CD4-positive, alpha-beta memory T cell (primary cell): Measurements from ENCODE around the gene MRPL34. TPM values are rescaled to one million over a fixed set of nuclear protein-coding genes. Genes with fewer than 3 reads are reported as not detected.

ENCODE experiments used
- CTCF ChIA-PET: fragments of 350-600 bp; sonication (Branson Sonifier 250); formaldehyde crosslinking; loops from one replicate; lab custom pipeline; 2021; ENCODE audit warnings: inconsistent platforms; ENCODE audit not compliant: partially characterized antibody; lab: Charles Lee
- POLR2A ChIA-PET: fragments of 350-600 bp; sonication (Branson Sonifier 250); formaldehyde crosslinking; loops from one replicate; lab custom pipeline; 2021; ENCODE audit not compliant: partially characterized antibody; lab: Charles Lee
- DNase-seq, 5 donors: peaks; one replicate each; pipeline versions ENCODE4 v3.0.0 to v3.0.0-alpha.2; 2020 to 2022; ENCODE audit warnings: mixed read lengths in 1 of 5
- H3K27ac ChIP-seq: one replicate; pipeline ENCODE4 v1.7.0; 2013; ENCODE audit warnings: low read depth, low read length
- H3K27me3 ChIP-seq: 2 replicates; pipeline ENCODE4 v1.7.0; 2013; ENCODE audit warnings: mild to moderate bottlenecking, low read length, moderate library complexity; ENCODE audit not compliant: insufficient read depth
- H3K36me3 ChIP-seq: 2 replicates; pipeline ENCODE4 v1.7.0; 2013; ENCODE audit warnings: mild to moderate bottlenecking, low read length, moderate library complexity; ENCODE audit not compliant: insufficient read depth
- H3K4me1 ChIP-seq: 2 replicates; pipeline ENCODE4 v1.7.0; 2013; ENCODE audit warnings: mild to moderate bottlenecking, low read length, moderate library complexity; ENCODE audit not compliant: insufficient read depth
- H3K4me3 ChIP-seq, 2 donors: one replicate each; pipeline ENCODE4 v1.7.0; 2013; ENCODE audit warnings: low read length in 2 of 2, mild to moderate bottlenecking in 1 of 2
- H3K9me3 ChIP-seq, 2 donors: one replicate each; pipeline ENCODE4 v1.7.0; 2013; ENCODE audit warnings: low read length in 2 of 2, control low read depth in 1 of 2; ENCODE audit not compliant: control insufficient read depth in 1 of 2
- H3K27ac Mint-ChIP-seq, 7 donors: one replicate each; pipeline ENCODE4 v1.8.0; 2020 to 2021; ENCODE audit warnings: mixed read lengths in 7 of 7, mild to moderate bottlenecking in 6 of 7, inconsistent platforms in 3 of 7, moderate library complexity in 3 of 7
- H3K27me3 Mint-ChIP-seq, 2 donors: one replicate each; pipeline ENCODE4 v1.8.0; 2020 to 2021; ENCODE audit warnings: mixed read lengths in 2 of 2
- H3K36me3 Mint-ChIP-seq, 2 donors: one replicate each; pipeline ENCODE4 v1.8.0; 2020 to 2021; ENCODE audit warnings: mixed read lengths in 2 of 2, inconsistent platforms in 1 of 2, mild to moderate bottlenecking in 1 of 2
- H3K4me1 Mint-ChIP-seq, 4 donors: one replicate each; pipeline ENCODE4 v1.8.0; 2020 to 2021; ENCODE audit warnings: mixed read lengths in 4 of 4, mild to moderate bottlenecking in 1 of 4
- H3K4me3 Mint-ChIP-seq, 8 donors: one replicate each; pipeline ENCODE4 v1.8.0; 2020 to 2021; ENCODE audit warnings: mixed read lengths in 8 of 8, mild to moderate bottlenecking in 7 of 8, moderate library complexity in 6 of 8, inconsistent platforms in 3 of 8
- H3K9me3 Mint-ChIP-seq, 8 donors: one replicate each; pipeline ENCODE4 v1.8.0; 2020 to 2021; ENCODE audit warnings: mixed read lengths in 8 of 8, mild to moderate bottlenecking in 5 of 8, inconsistent platforms in 3 of 8, moderate library complexity in 1 of 8
- intact Hi-C: fragments of 100-400 bp; cut with micrococcal nuclease; formaldehyde crosslinking; loops from one replicate; pipeline ENCODE4 v1.15.1; 2023
- polyA plus RNA-seq, 2 donors: library from polyadenylated mRNA; unstranded; fragments of 300-500 nt; fragmentation: Illumina TruSeq; gene quantifications; one replicate each; pipeline ENCODE4 v1.2.3, GENCODE V29; 2021
- total RNA-seq, 2 experiments: library from RNA; stranded (reverse); gene quantifications; one replicate each; pipeline ENCODE4 v1.2.3, GENCODE V29; 2021

The MRPL34 gene
- total and polyA plus RNA-seq, 4 experiments from 2014 or later = 69.4 to 250 (median 153) TPM

- H3K9me3 Mint-ChIP-seq = no peaks in the 10 kb centered on the region
- H3K4me3 ChIP-seq = peak overlapping the region in 1 of 2 donors; percentile 29
- CTCF ChIA-PET = no interaction called here
- intact Hi-C loops = loop anchor here (1.0 kb wide), 1 partner anchor 23 kb away; the partner anchor contains the start of gene MRPL34
- no peaks in the 10 kb centered on the region for H3K36me3 Mint-ChIP-seq
- peak overlapping the region; percentile 67 for H3K27ac ChIP-seq
- H3K27ac Mint-ChIP-seq = peak overlapping the region in 6 of 7 donors; percentile 27 to 91 (median 66)
- H3K27me3 Mint-ChIP-seq = no peaks in the 10 kb centered on the region
- POLR2A ChIA-PET = interaction anchor here (0.9 to 1.9 kb wide), 6 partner anchors 9 to 251 kb away, joined by 3 to 12 read pairs (median 6); partner anchors contain the start of genes DDA1 and GTPBP3
- H3K4me1 ChIP-seq = peaks cover 16% of the 10 kb centered on the region
- peak overlapping the region; percentile 74 to 87 (median 82) for H3K4me3 Mint-ChIP-seq
- H3K4me1 Mint-ChIP-seq = peaks cover 0 to 23% (median 13%) of the 10 kb centered on the region in 4 donors
- no peaks in the 10 kb centered on the region for H3K9me3 ChIP-seq
- H3K27me3 ChIP-seq = no peaks in the 10 kb centered on the region
- DNase-seq = peak; percentile 39 to 69 (median 54)
- H3K36me3 ChIP-seq = no peaks in the 10 kb centered on the region
These were observed 22.2 kb downstream of the MRPL34 start for GRCh38 chr19:17327654-17328516.

DNA sequence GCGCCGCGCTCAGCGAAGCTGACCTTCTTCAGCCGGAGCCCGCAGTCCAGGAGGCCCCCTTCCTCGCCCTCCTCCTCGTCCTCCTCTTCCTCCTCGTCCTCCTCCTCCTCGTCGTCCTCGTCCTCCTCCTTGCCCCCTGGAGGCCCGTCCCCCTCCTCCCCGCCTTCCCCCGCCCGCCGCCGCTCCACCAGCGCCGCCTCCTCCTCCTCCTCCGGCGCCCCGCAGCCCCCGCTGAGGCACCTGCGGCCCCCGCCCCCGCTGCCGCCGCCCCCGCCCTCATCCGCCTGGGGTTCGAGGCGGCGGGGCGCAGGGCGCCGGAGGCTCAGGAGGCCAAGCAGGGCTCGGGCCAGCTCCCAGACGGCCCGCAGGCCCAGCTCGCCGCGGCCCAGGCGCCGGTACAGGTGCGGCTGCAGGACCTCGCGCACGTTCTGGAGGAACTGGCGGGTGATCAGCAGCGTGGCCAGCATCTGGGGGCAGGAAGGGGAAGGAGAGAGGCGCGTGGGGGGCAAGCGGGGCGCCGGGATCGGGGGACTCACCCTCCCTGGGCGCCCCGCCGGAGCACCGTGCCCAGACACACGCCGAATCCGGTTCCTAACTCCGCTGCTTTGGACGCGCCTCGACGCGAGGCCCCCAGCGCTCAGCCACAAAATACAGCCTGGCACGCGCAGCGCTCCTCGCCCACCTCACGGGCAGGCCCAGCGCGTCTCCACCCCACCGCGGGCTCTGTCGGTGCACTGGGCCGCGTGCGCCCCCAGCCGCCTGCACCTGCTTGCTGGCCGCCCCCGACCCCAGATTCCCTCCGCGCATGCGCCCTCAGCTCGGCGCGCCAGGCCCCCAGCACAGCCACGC lies 23.1 kb downstream of the MRPL34 start:
- Mint-ChIP-seq H3K9me3 (no peaks in the 10 kb centered on the region), H3K27me3 (no peaks in the 10 kb centered on the region), H3K36me3 (no peaks in the 10 kb centered on the region), H3K4me3 (peak overlapping the region; percentile 16 to 87 (median 62)), H3K27ac (peak overlapping the region in 2 of 7 donors; percentile 73 to 74), H3K4me1 (peaks cover 3 to 28% (median 15%) of the 10 kb centered on the region in 4 donors)
- Histone ChIP-seq H3K27ac (peak overlapping the region; percentile 67), H3K36me3 (no peaks in the 10 kb centered on the region), H3K4me3 (peak overlapping the region in 1 of 2 donors; percentile 29), H3K27me3 (no peaks in the 10 kb centered on the region), H3K4me1 (peaks cover 21% of the 10 kb centered on the region), H3K9me3 (no peaks in the 10 kb centered on the region)
- CTCF ChIA-PET = no interaction called here
- peak; percentile 30 to 61 (median 37) for DNase-seq
- intact Hi-C loops = loop anchor here (1.0 kb wide), 1 partner anchor 23 kb away; the partner anchor contains the start of gene MRPL34
- POLR2A ChIA-PET = interaction anchor here (0.9 to 1.9 kb wide), 6 partner anchors 9 to 252 kb away, joined by 3 to 12 read pairs (median 6); partner anchors contain the start of genes DDA1 and GTPBP3

DNA sequence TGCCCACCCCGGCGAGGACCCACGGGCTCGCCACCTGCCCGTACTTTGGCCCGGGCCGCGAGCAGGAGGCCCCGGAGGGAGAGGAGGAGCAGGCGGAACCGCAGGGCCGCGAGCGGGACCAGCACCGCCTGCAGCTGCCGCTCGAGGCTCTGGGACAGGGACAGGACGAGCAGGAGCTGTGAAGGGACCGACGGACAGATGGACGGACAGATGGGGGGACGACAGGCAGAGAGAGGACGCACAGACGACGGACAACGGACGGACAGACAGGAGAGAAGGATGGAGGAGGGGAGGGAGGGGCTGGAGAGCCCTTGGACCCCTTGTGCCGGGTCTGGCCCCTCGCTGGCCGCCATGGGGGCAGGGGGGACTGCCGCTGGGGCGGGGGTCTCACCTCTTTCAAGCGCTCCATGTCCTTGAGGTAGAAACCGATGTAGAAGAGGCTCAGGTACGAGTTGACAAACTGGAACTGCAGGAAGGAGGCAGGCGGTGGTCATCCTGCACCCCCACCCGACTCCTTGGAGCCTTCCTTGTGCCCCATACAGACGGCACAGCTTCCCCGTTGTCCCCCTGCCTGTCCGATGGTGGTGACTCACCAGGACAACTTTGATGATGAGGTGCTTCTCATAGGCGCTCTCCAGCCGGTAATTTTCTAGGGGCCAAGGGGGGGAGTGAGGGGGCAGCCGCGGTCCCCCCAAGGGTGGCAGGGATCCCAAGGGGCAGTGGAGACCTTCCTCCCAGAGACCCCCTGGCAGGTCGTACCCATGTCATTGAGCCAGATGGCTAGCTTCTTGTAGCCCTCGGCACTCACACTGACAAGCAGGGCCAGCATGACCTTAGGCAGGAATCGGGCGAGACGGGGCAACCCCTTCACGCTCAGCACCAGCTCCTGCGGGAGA lies 23.9 kb downstream of the MRPL34 start:
- Histone ChIP-seq H3K4me3 (peak overlapping the region in 1 of 2 donors; percentile 29), H3K9me3 (no peaks in the 10 kb centered on the region), H3K36me3 (no peaks in the 10 kb centered on the region), H3K27ac (peak overlapping the region; percentile 28), H3K27me3 (no peaks in the 10 kb centered on the region), H3K4me1 (peaks cover 25% of the 10 kb centered on the region)
- Mint-ChIP-seq H3K27me3 (no peaks in the 10 kb centered on the region), H3K4me3 (peak overlapping the region in 7 of 8 donors; percentile 51 to 73 (median 67)), H3K27ac (peak overlapping the region in 2 of 7 donors; percentile 18 to 59), H3K36me3 (peaks cover 0 to 3% of the 10 kb centered on the region in 2 donors), H3K4me1 (peaks cover 6 to 33% (median 19%) of the 10 kb centered on the region in 4 donors), H3K9me3 (no peaks in the 10 kb centered on the region)
- intact Hi-C loops = no loop called here
- ChIA-PET POLR2A (interaction anchor here (1.1 to 1.9 kb wide), 5 partner anchors 8 to 253 kb away, joined by 3 to 12 read pairs (median 7); partner anchors contain the start of genes DDA1 and GTPBP3), CTCF (no interaction called here)
- DNase-seq = no peak

DNA sequence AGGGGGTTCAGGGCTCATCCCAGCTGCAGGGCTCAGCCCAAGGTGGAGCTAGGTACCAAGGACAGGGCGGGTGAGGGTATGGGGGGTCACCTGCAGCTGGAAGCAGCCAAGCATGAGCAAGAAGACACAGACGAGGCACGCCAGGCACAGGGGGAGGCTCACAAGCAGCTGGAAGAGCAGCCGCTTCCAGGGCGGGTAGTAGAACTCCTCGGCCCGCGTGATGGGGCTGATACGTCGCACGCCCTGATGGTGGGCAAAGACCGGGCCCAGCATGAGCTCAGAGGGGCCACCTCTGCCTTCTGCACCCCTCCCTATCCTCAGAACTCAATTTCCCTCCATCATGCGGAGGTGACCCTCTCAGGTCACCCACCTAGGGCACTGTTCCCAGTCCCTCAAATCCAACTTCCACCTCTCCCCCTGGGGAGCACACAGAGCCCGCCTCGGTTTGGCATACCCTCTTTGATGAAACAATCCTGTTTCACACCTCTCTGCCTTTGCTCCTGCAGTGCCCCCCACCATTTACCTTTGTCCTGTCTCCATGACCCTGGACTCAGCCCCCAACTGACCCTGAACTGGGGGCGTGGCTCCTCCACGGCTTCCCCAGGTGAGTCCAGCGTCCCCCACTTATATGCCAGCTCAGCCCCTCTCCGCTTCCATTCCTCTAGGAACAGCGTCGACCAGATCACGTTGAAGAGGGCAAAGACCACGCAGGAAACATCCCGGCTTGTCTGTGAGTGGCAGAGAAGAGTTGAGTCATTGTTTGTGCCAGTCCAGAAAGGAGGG lies 24.8 kb downstream of the MRPL34 start:
- CTCF ChIA-PET = interaction anchor here (1.1 kb wide), 1 partner anchor 15 kb away, joined by 5 read pairs; no protein-coding TSS in a partner anchor
- DNase-seq = no peak
- Histone ChIP-seq H3K4me1 (peaks cover 33% of the 10 kb centered on the region), H3K36me3 (no peaks in the 10 kb centered on the region), H3K27ac (no peak overlapping the region), H3K4me3 (no peak overlapping the region), H3K27me3 (no peaks in the 10 kb centered on the region), H3K9me3 (no peaks in the 10 kb centered on the region)
- POLR2A ChIA-PET = interaction anchor here (1.1 kb wide), 1 partner anchor 21 kb away, joined by 4 read pairs; the partner anchor contains the start of gene DDA1
- H3K27ac Mint-ChIP-seq = peak overlapping the region in 3 of 7 donors; percentile 32 to 59 (median 59)
- peaks cover 11 to 41% (median 25%) of the 10 kb centered on the region in 4 donors for H3K4me1 Mint-ChIP-seq
- H3K36me3 Mint-ChIP-seq = peaks cover 0 to 6% of the 10 kb centered on the region in 2 donors
- H3K4me3 Mint-ChIP-seq = peak overlapping the region in 7 of 8 donors; percentile 12 to 73 (median 43)
- H3K9me3 Mint-ChIP-seq = peaks cover 0 to 1% (median 0%) of the 10 kb centered on the region in 8 donors
- intact Hi-C loops = no loop called here
- H3K27me3 Mint-ChIP-seq = no peaks in the 10 kb centered on the region

DNA sequence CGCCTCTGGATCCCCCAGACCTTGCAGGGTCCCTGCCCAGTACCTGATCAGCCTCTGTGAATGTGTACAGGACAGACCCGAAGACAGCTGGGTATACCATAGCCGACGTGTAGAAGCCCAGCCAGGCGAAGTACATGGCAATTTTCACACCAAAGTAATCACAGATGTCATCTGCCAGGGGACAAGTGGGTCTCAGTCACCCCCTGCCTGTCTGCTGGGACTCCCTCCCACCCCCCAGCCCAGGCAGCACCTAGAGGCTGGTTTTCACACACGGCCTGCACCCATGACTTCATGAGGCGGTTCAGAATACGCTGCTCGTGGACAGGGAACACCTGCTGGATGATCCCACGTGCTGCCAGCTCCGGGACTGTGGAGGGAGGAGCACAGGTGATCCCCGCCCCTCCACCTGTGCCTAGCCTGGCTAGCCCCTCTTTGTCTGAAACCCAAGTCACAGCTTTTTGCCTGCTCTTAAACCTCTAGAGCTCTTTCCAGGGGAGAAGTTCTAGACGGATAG lies 25.4 kb downstream of the MRPL34 start:
- Mint-ChIP-seq H3K4me1 (peaks cover 11 to 42% (median 26%) of the 10 kb centered on the region in 4 donors), H3K27me3 (no peaks in the 10 kb centered on the region), H3K27ac (peak overlapping the region in 2 of 7 donors; percentile 41 to 59), H3K9me3 (peaks cover 0 to 1% (median 0%) of the 10 kb centered on the region in 8 donors), H3K4me3 (peak overlapping the region in 1 of 8 donors; percentile 67), H3K36me3 (peaks cover 0 to 6% of the 10 kb centered on the region in 2 donors)
- no peak for DNase-seq
- intact Hi-C loops = no loop called here
- no peak overlapping the region for H3K4me3 ChIP-seq
- H3K9me3 ChIP-seq = no peaks in the 10 kb centered on the region
- H3K36me3 ChIP-seq = no peaks in the 10 kb centered on the region
- no peaks in the 10 kb centered on the region for H3K27me3 ChIP-seq
- no peak overlapping the region for H3K27ac ChIP-seq
- POLR2A ChIA-PET = no interaction called here
- CTCF ChIA-PET = interaction anchor here (1.1 kb wide), 1 partner anchor 14 kb away, joined by 5 read pairs; no protein-coding TSS in a partner anchor
- peaks cover 36% of the 10 kb centered on the region for H3K4me1 ChIP-seq
